HCT116 (cell line): Measurements from ENCODE around the gene GRM8. TPM values are rescaled to one million over a fixed set of nuclear protein-coding genes. Genes with fewer than 3 reads are reported as not detected.

Experiments
- ATAC-seq: fragments of 200-7000 bp; cut with Tn5 transposase; 2 replicates; pipeline ENCODE4 v1.9.1; 2020; ENCODE audit warnings: mild to moderate bottlenecking, moderate library complexity
- BruUV-seq: library from RNA; stranded (reverse); fragments of 400-500 nt; replicated peaks from 2 replicates; lab custom pipeline; 2021; lab: Mats Ljungman, UMichigan
- CTCF ChIA-PET: fragments of 300-600 bp; sonication (Branson Sonifier 250); formaldehyde crosslinking; loops from one replicate; lab custom pipeline; 2021; ENCODE audit warnings: antibody characterized with exemption; lab: Charles Lee
- POLR2A ChIA-PET: fragments of 300-600, 350-600 bp; sonication (Branson Sonifier 250); formaldehyde crosslinking; loops from one replicate; lab custom pipeline; 2021; ENCODE audit warnings: antibody characterized with exemption; lab: Charles Lee
- RAD21 ChIA-PET, 2 experiments: fragments of 300-600 bp; sonication (Branson Sonifier 250); formaldehyde crosslinking; loops; one replicate each; lab custom pipeline; 2023; ENCODE audit warnings: low total read pairs in 2 of 2; ENCODE audit not compliant: uncharacterized antibody in 2 of 2, unreplicated experiment in 2 of 2, low non-redundant PET in 1 of 2; lab: Charles Lee
- DNase-seq: peaks from one replicate; pipeline ENCODE4 v3.0.0-alpha.2; 2010; ENCODE audit warnings: low read depth, low spot score
- H2AFZ ChIP-seq: fragments of 200-600 bp; shearing (Covaris generic), sonication (generic); 2 replicates; pipeline ENCODE4 v1.6.1; 2017; ENCODE audit warnings: low read depth, mixed run types, mixed read lengths, antibody characterized with exemption, low read length; ENCODE audit not compliant: poor library complexity, severe bottlenecking
- H3K27ac ChIP-seq: 2 replicates; pipeline ENCODE4 v1.5.1; 2012; ENCODE audit warnings: low read depth, low read length
- H3K27me3 ChIP-seq: fragments of 200-600 bp; sonication (generic); 2 replicates; pipeline ENCODE4 v1.6.1; 2016; ENCODE audit warnings: mixed run types, low read length, mixed read lengths; ENCODE audit not compliant: insufficient read depth
- H3K36me3 ChIP-seq, 2 experiments: fragments of 200-500 bp in 1 of 2; fragments of 200-600 bp in 1 of 2; sonication (Bioruptor generic) in 1 of 2; sonication (generic) in 1 of 2; 2 replicates each; pipeline versions ENCODE4 v1.5.1 to v1.6.1; 2014 to 2016; ENCODE audit warnings: low read length in 2 of 2, inconsistent platforms in 1 of 2, mixed read lengths in 1 of 2, mixed run types in 1 of 2; ENCODE audit not compliant: insufficient read depth in 2 of 2, control insufficient read depth in 1 of 2
- H3K4me1 ChIP-seq, 2 experiments: fragments of 200-600 bp in 1 of 2; sonication (generic) in 1 of 2; 2 replicates each; pipeline versions ENCODE4 v1.5.1 to v1.6.1; 2012 to 2017; ENCODE audit warnings: low read length in 2 of 2, inconsistent platforms in 1 of 2, mild to moderate bottlenecking in 1 of 2, mixed read lengths in 1 of 2, mixed run types in 1 of 2, moderate library complexity in 1 of 2; ENCODE audit not compliant: insufficient read depth in 2 of 2, control insufficient read depth in 1 of 2
- H3K4me2 ChIP-seq: fragments of 200-600 bp; sonication (generic); 2 replicates; pipeline ENCODE4 v1.6.1; 2017; ENCODE audit warnings: mixed run types, low read length, mixed read lengths
- H3K4me3 ChIP-seq, 2 experiments: fragments of 200-600 bp in 1 of 2; sonication (generic) in 1 of 2; replicated peaks in 1 of 2; 2 replicates each; pipeline ENCODE4 v1.5.1; 2011 to 2016; ENCODE audit warnings: low read length in 2 of 2, control low read depth in 1 of 2, low read depth in 1 of 2, mild to moderate bottlenecking in 1 of 2, mixed read lengths in 1 of 2, mixed run types in 1 of 2
- H3K79me2 ChIP-seq: fragments of 200-600 bp; sonication (generic); 2 replicates; pipeline ENCODE4 v1.6.1; 2017; ENCODE audit warnings: mild to moderate bottlenecking, mixed run types, low read length, moderate library complexity, mixed read lengths; ENCODE audit not compliant: insufficient read depth
- H3K9ac ChIP-seq: fragments of 200-600 bp; sonication (generic); 2 replicates; pipeline ENCODE4 v1.6.1; 2016; ENCODE audit warnings: low read length, mixed read lengths
- H3K9me2 ChIP-seq: fragments of 200-600 bp; sonication (generic), shearing (Covaris generic); 2 replicates; pipeline ENCODE4 v1.6.1; 2017; ENCODE audit warnings: mixed run types, mild to moderate bottlenecking, moderate library complexity; ENCODE audit not compliant: insufficient read depth
- H3K9me3 ChIP-seq, 2 experiments: fragments of 200-500 bp in 1 of 2; fragments of 200-600 bp in 1 of 2; sonication (Bioruptor generic) in 1 of 2; sonication (generic) in 1 of 2; 2 replicates each; pipeline ENCODE4 v1.6.1; 2014 to 2017; ENCODE audit warnings: low read length in 2 of 2, mixed read lengths in 2 of 2, inconsistent platforms in 1 of 2, low read depth in 1 of 2, mild to moderate bottlenecking in 1 of 2, mixed run types in 1 of 2, moderate library complexity in 1 of 2; ENCODE audit not compliant: control insufficient read depth in 1 of 2, insufficient read depth in 1 of 2
- H4K20me1 ChIP-seq: fragments of 200-600 bp; sonication (generic), shearing (Covaris generic); 2 replicates; pipeline ENCODE4 v1.6.1; 2017; ENCODE audit warnings: mixed run types, mild to moderate bottlenecking, moderate library complexity; ENCODE audit not compliant: insufficient read depth
- ELF1 ChIP-seq: IDR thresholded peaks from 2 replicates; pipeline ENCODE4 v1.6.1; 2012; ENCODE audit warnings: low read depth, borderline replicate concordance
- JUND ChIP-seq: IDR thresholded peaks from 2 replicates; pipeline ENCODE4 v1.6.1; 2012
- POLR2AphosphoS5 ChIP-seq: IDR thresholded peaks from 2 replicates; pipeline ENCODE4 v1.6.1; 2011; ENCODE audit warnings: mild to moderate bottlenecking, low read depth, low read length, moderate library complexity
- RAD21 ChIP-seq: IDR thresholded peaks from 2 replicates; pipeline ENCODE4 v1.6.1; 2012; ENCODE audit warnings: low read depth, mild to moderate bottlenecking
- ZFX ChIP-seq: fragments of 450-650 bp; IDR thresholded peaks from 2 replicates; pipeline ENCODE4 v1.6.1; 2017
- intact Hi-C: fragments of 100-400 bp; cut with micrococcal nuclease; formaldehyde crosslinking; loops from 2 replicates; pipeline ENCODE4 v1.10.0; 2022
- total RNA-seq: library from RNA; stranded (reverse); gene quantifications from one replicate; pipeline ENCODE4 v1.2.1, GENCODE V29; 2021; ENCODE audit not compliant: unreplicated experiment
- TF ChIP-seq, protein P1 (sequence below): IDR thresholded peaks from 2 replicates; pipeline ENCODE4 v1.6.1; 2011; ENCODE audit warnings: mild to moderate bottlenecking, low read length, moderate library complexity; ENCODE audit not compliant: insufficient replicate concordance; ENCODE audit errors: extremely low read depth

Gene GRM8
- total RNA-seq, 1 experiment from 2014 or later = 0.05 TPM

DNA sequence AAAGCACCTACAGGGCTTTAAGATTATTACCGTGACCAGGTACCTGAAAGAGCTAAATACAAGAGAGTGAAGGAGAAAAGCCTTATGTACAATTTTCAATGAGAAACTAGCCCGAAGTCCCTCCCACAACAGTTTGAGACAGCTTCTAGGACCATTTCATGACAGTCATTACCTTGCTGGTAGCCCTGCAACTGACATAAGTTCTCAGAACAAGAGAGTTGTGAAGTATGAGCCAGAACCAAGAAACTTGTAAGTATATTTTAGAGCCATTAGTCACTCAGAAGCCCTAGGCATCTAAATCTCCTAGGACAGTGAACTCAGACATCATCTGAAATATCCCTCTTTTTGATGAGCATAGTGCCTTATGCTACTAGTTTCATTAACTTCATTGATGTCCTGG is 792.1 kb downstream of the GRM8 start:
- ChIA-PET CTCF (no interaction called here), RAD21 (no interaction called here), POLR2A (no interaction called here)
- H2AFZ ChIP-seq = no peak overlapping the region
- H3K27me3 ChIP-seq = no peaks in the 10 kb centered on the region
- no TSS peak for BruUV-seq
- no peak overlapping the region for H3K4me2 ChIP-seq
- TF ChIP-seq ZFX (no peak), JUND (no peak)
- no peaks in the 10 kb centered on the region for H3K4me1 ChIP-seq
- ATAC-seq (no peak), DNase-seq (no peak)
- intact Hi-C loops = no loop called here
- H3K36me3 ChIP-seq = no peaks in the 10 kb centered on the region
- no peak overlapping the region for H3K4me3 ChIP-seq
- H4K20me1 ChIP-seq = no peaks in the 10 kb centered on the region
- no peak overlapping the region for H3K9ac ChIP-seq
- no peaks in the 10 kb centered on the region for H3K9me3 ChIP-seq
- H3K27ac ChIP-seq = no peak overlapping the region
- no peaks in the 10 kb centered on the region for H3K9me2 ChIP-seq
- no peaks in the 10 kb centered on the region for H3K79me2 ChIP-seq

DNA sequence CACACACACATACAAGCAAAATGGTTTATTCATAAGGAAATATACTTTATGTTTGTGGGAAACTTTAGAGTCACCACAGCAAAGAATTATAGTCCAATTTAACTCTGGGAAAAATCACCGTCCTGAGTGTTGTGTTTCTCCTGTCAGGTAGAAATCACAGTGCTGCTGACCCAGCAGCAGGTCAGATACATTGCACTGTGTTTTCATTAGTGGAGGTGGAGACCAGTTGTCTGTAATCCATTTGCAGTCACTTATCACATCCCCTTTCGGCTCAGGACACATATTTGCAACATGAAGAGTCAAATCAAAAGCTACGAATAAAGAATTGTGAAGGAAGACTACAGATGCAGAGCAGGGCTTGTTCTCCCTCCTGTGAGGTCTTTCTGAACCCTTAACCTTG is 799.6 kb downstream of the GRM8 start:
- H3K27me3 ChIP-seq = no peaks in the 10 kb centered on the region
- H3K4me1 ChIP-seq = no peaks in the 10 kb centered on the region
- no peaks in the 10 kb centered on the region for H3K36me3 ChIP-seq
- TF ChIP-seq POLR2AphosphoS5 (no peak), ELF1 (no peak), RAD21 (no peak)
- TF ChIP-seq, protein P1, sequence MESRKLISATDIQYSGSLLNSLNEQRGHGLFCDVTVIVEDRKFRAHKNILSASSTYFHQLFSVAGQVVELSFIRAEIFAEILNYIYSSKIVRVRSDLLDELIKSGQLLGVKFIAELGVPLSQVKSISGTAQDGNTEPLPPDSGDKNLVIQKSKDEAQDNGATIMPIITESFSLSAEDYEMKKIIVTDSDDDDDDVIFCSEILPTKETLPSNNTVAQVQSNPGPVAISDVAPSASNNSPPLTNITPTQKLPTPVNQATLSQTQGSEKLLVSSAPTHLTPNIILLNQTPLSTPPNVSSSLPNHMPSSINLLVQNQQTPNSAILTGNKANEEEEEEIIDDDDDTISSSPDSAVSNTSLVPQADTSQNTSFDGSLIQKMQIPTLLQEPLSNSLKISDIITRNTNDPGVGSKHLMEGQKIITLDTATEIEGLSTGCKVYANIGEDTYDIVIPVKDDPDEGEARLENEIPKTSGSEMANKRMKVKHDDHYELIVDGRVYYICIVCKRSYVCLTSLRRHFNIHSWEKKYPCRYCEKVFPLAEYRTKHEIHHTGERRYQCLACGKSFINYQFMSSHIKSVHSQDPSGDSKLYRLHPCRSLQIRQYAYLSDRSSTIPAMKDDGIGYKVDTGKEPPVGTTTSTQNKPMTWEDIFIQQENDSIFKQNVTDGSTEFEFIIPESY = no peak
- TF ChIP-seq, all 23 proteins: peak for 0
- CTCF ChIA-PET = no interaction called here
- Histone ChIP-seq H3K27ac (no peak overlapping the region), H3K4me3 (no peak overlapping the region), H2AFZ (no peak overlapping the region), H4K20me1 (no peaks in the 10 kb centered on the region), H3K4me2 (no peak overlapping the region), H3K9me2 (no peaks in the 10 kb centered on the region), H3K9me3 (no peaks in the 10 kb centered on the region), H3K9ac (no peak overlapping the region), H3K79me2 (no peaks in the 10 kb centered on the region)
- POLR2A ChIA-PET = no interaction called here
- ATAC-seq (no peak), DNase-seq (no peak)
- intact Hi-C loops = no loop called here
- RAD21 ChIA-PET = no interaction called here
- BruUV-seq = no TSS peak
